ENCODE results near the gene TANC1. TPM values are rescaled to one million over a fixed set of nuclear protein-coding genes. Genes with fewer than 3 reads are reported as not detected.
A peak's percentile ranks its signal among the peaks of the same experiment; 100 is the strongest.

Gene TANC1
- total and polyA plus RNA-seq, 4 donors, result 23.0 to 31.6 (median 25.0) TPM

GRCh38 chr2:159108181-159108893 is 139.9 kb downstream of the TANC1 start:
- peaks cover 3% of the 10 kb centered on the region for H3K4me1 ChIP-seq (ENCODE audit: control insufficient read depth, insufficient read depth, low read length)
- 67% methylated on average over 10 of the region's 12 CpGs for WGBS (ENCODE audit: insufficient coverage)
- no peaks in the 10 kb centered on the region for H3K9me3 ChIP-seq (ENCODE audit: control insufficient read depth, insufficient read depth, low read length)
- H3K27me3 ChIP-seq (ENCODE audit: control insufficient read depth, insufficient read depth, low read length), result no peaks in the 10 kb centered on the region
- no peaks in the 10 kb centered on the region for H3K36me3 ChIP-seq (ENCODE audit: control insufficient read depth, insufficient read depth, low read length)
- no peak overlapping the region for H3K27ac ChIP-seq (ENCODE audit: low read depth, low read length)
- H3K4me3 ChIP-seq (ENCODE audit: low read depth, low read length), result no peak overlapping the region
- DNase-seq (ENCODE audit: low read depth in 4 of 6, low spot score in 6 of 6), result peak in 2 of 6 donors; percentile 69 to 74

DNA sequence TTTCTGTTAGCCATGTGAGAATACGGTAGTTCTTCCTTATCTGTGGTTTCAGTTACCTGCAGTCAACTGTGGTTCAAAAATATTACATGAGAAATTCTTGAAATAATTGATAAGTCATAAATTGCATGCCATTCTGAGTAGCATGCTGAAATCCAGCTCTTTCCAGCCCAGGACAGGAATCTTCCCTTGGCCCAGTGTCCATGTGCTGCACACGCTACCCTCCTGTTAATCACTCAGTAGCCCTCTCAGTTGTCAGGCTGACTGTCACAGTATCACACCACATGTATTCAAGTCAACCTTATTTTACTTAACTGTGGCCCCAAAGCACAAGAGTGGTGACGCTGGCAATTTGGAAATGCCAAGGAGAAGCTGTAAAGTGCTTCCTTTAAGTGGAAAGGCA is 141.1 kb downstream of the TANC1 start:
- 100% methylated on average over 2 of the region's 3 CpGs for WGBS (ENCODE audit: insufficient coverage)
- H3K4me1 ChIP-seq (ENCODE audit: control insufficient read depth, insufficient read depth, low read length), result peaks cover 3% of the 10 kb centered on the region
- H3K4me3 ChIP-seq (ENCODE audit: low read depth, low read length), result no peak overlapping the region
- no peaks in the 10 kb centered on the region for H3K9me3 ChIP-seq (ENCODE audit: control insufficient read depth, insufficient read depth, low read length)
- no peak for DNase-seq (ENCODE audit: low read depth in 4 of 6, low spot score in 6 of 6)
- no peaks in the 10 kb centered on the region for H3K36me3 ChIP-seq (ENCODE audit: control insufficient read depth, insufficient read depth, low read length)
- no peaks in the 10 kb centered on the region for H3K27me3 ChIP-seq (ENCODE audit: control insufficient read depth, insufficient read depth, low read length)
- no peak overlapping the region for H3K27ac ChIP-seq (ENCODE audit: low read depth, low read length)

GRCh38 chr2:159110784-159111183 is 142.3 kb downstream of the TANC1 start:
- Histone ChIP-seq H3K4me3 (ENCODE audit: low read depth, low read length) (no peak overlapping the region), H3K4me1 (ENCODE audit: control insufficient read depth, insufficient read depth, low read length) (peaks cover 3% of the 10 kb centered on the region), H3K9me3 (ENCODE audit: control insufficient read depth, insufficient read depth, low read length) (no peaks in the 10 kb centered on the region), H3K36me3 (ENCODE audit: control insufficient read depth, insufficient read depth, low read length) (no peaks in the 10 kb centered on the region), H3K27ac (ENCODE audit: low read depth, low read length) (no peak overlapping the region), H3K27me3 (ENCODE audit: control insufficient read depth, insufficient read depth, low read length) (no peaks in the 10 kb centered on the region)
- DNase-seq (ENCODE audit: low read depth in 4 of 6, low spot score in 6 of 6), result no peak
- no CpG with 5 or more reads among the region's 2 CpGs for WGBS (ENCODE audit: insufficient coverage)

GRCh38 chr2:159111346-159111927 is 143.0 kb downstream of the TANC1 start:
- H3K27me3 ChIP-seq (ENCODE audit: control insufficient read depth, insufficient read depth, low read length), result no peaks in the 10 kb centered on the region
- peaks cover 3% of the 10 kb centered on the region for H3K4me1 ChIP-seq (ENCODE audit: control insufficient read depth, insufficient read depth, low read length)
- DNase-seq (ENCODE audit: low read depth in 4 of 6, low spot score in 6 of 6), result peak in 1 of 6 donors; percentile 34
- no peak overlapping the region for H3K4me3 ChIP-seq (ENCODE audit: low read depth, low read length)
- H3K27ac ChIP-seq (ENCODE audit: low read depth, low read length), result no peak overlapping the region
- 66% methylated on average over 4 of the region's 8 CpGs for WGBS (ENCODE audit: insufficient coverage)
- H3K36me3 ChIP-seq (ENCODE audit: control insufficient read depth, insufficient read depth, low read length), result no peaks in the 10 kb centered on the region
- H3K9me3 ChIP-seq (ENCODE audit: control insufficient read depth, insufficient read depth, low read length), result no peaks in the 10 kb centered on the region

DNA sequence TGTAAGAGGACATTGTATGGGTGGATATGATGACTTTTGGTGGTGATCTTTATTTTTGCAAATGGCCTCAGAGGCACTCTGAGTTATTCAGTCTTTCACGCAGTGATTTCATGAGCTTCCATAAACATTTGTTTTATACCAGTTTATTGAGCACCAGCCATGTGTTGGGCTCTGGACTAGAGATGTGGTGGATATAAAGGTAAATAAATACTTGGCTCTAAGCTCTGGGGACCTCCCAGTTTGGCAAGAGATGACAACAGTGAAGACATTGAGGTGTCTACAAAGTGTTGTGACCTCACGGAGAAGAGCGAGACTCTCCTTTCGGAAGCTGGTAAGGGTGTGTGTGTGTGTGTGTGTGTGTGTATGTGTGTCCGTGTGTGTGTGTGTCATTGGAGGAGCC is 146.4 kb downstream of the TANC1 start:
- 94% methylated on average over 4 of the region's 5 CpGs for WGBS (ENCODE audit: insufficient coverage)
- Histone ChIP-seq H3K27me3 (ENCODE audit: control insufficient read depth, insufficient read depth, low read length) (no peaks in the 10 kb centered on the region), H3K4me1 (ENCODE audit: control insufficient read depth, insufficient read depth, low read length) (no peaks in the 10 kb centered on the region), H3K4me3 (ENCODE audit: low read depth, low read length) (no peak overlapping the region), H3K27ac (ENCODE audit: low read depth, low read length) (no peak overlapping the region), H3K36me3 (ENCODE audit: control insufficient read depth, insufficient read depth, low read length) (no peaks in the 10 kb centered on the region), H3K9me3 (ENCODE audit: control insufficient read depth, insufficient read depth, low read length) (peaks cover 2% of the 10 kb centered on the region)
- DNase-seq (ENCODE audit: low read depth in 4 of 6, low spot score in 6 of 6), result no peak

DNA sequence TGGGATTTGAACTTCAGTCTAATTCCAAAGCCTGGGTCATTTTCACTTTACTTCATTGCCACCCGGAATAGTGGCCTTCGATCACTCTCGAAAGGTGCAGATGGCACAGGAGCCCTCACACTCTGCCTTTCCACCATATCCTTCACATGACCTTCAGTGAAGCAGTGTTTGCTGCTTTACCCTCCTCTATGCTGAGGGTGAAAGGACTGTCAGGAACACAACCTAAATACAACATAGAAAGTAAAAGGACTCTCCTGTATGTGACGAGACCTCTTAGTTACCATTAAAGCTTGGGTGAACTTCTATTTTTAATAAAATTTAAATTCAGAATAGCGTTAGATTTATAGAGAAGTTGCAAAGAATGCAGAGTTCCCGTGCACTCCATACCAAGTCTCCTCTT is 148.5 kb downstream of the TANC1 start:
- Histone ChIP-seq H3K27me3 (ENCODE audit: control insufficient read depth, insufficient read depth, low read length) (no peaks in the 10 kb centered on the region), H3K4me1 (ENCODE audit: control insufficient read depth, insufficient read depth, low read length) (no peaks in the 10 kb centered on the region), H3K9me3 (ENCODE audit: control insufficient read depth, insufficient read depth, low read length) (peaks cover 2% of the 10 kb centered on the region), H3K4me3 (ENCODE audit: low read depth, low read length) (no peak overlapping the region), H3K36me3 (ENCODE audit: control insufficient read depth, insufficient read depth, low read length) (no peaks in the 10 kb centered on the region), H3K27ac (ENCODE audit: low read depth, low read length) (no peak overlapping the region)
- 100% methylated on average over 2 of the region's 6 CpGs for WGBS (ENCODE audit: insufficient coverage)
- no peak for DNase-seq (ENCODE audit: low read depth in 4 of 6, low spot score in 6 of 6)

DNA sequence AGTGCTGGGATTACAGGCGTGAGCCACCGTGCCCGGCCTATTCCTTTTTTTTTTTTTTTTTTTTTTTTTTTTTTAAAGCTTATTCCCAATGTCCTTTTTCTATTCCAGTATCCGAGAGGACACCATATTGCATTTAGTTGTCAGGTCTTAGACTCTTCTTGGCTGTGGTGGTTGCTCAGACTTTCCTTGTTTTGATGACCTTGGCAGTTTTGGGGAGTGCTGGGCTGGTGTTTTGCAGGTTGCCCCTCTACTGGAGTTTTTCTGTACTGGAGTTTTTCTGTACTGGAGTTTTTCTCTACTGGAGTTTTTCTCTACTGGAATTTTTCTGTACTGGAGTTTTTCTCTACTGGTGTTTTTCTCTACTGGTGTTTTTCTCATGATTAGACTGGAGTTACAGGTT is 149.2 kb downstream of the TANC1 start:
- no peak for DNase-seq (ENCODE audit: low read depth in 4 of 6, low spot score in 6 of 6)
- WGBS (ENCODE audit: insufficient coverage), result 80% methylated on average over 3 of the region's 4 CpGs

DNA sequence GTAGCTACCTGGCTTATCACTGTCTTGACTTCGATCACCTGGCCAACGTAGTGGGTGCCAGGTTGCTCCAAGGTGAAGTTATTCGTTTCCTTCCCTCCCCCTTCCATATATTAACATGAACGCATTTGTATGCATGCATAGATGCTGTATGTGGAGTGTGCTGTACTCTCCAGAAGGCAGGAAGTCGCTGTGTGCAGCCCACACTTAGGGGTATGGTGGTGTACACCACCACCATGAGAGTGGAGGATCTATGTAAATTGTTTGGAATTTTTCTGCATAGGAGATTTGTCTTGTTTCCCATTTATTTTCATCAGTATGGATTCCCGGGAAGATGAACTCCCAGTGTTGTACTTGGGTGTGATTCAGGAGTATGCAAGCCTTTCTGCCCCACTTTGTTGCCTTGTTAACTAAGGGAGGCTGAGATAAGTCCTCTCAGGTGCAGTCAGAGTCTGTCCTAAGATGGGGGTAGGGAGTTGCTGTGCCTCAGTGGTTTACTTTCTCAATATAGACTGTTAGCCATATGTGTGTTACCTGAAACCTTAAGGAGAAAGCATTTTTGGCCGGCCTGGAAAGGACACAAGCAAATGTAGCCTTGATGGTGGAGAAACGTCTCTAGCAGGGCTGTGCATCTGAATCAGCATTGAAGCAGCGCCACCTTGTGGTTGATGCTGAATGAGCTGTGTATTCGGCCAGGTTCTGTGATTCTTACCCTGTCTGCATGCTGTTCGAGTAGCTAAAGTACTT is 149.8 kb downstream of the TANC1 start:
- H3K9me3 ChIP-seq (ENCODE audit: control insufficient read depth, insufficient read depth, low read length), result peaks cover 2% of the 10 kb centered on the region
- no peak overlapping the region for H3K27ac ChIP-seq (ENCODE audit: low read depth, low read length)
- no peaks in the 10 kb centered on the region for H3K4me1 ChIP-seq (ENCODE audit: control insufficient read depth, insufficient read depth, low read length)
- 33% methylated on average over 3 of the region's 11 CpGs for WGBS (ENCODE audit: insufficient coverage)
- H3K27me3 ChIP-seq (ENCODE audit: control insufficient read depth, insufficient read depth, low read length), result no peaks in the 10 kb centered on the region
- H3K4me3 ChIP-seq (ENCODE audit: low read depth, low read length), result no peak overlapping the region
- peak; percentile 79 to 96 (median 88) for DNase-seq (ENCODE audit: low read depth in 4 of 6, low spot score in 6 of 6)
- H3K36me3 ChIP-seq (ENCODE audit: control insufficient read depth, insufficient read depth, low read length), result no peaks in the 10 kb centered on the region

More for the DNA sequence above, 149.2 kb downstream of the TANC1 start:
- Histone ChIP-seq H3K27ac (ENCODE audit: low read depth, low read length) (no peak overlapping the region), H3K4me3 (ENCODE audit: low read depth, low read length) (no peak overlapping the region), H3K27me3 (ENCODE audit: control insufficient read depth, insufficient read depth, low read length) (no peaks in the 10 kb centered on the region), H3K4me1 (ENCODE audit: control insufficient read depth, insufficient read depth, low read length) (no peaks in the 10 kb centered on the region), H3K9me3 (ENCODE audit: control insufficient read depth, insufficient read depth, low read length) (peaks cover 2% of the 10 kb centered on the region), H3K36me3 (ENCODE audit: control insufficient read depth, insufficient read depth, low read length) (no peaks in the 10 kb centered on the region)

GRCh38 chr2:159118859-159119500 is 150.5 kb downstream of the TANC1 start:
- H3K4me1 ChIP-seq (ENCODE audit: control insufficient read depth, insufficient read depth, low read length), result no peaks in the 10 kb centered on the region
- H3K36me3 ChIP-seq (ENCODE audit: control insufficient read depth, insufficient read depth, low read length), result no peaks in the 10 kb centered on the region
- no peak for DNase-seq (ENCODE audit: low read depth in 4 of 6, low spot score in 6 of 6)
- no peak overlapping the region for H3K4me3 ChIP-seq (ENCODE audit: low read depth, low read length)
- H3K27me3 ChIP-seq (ENCODE audit: control insufficient read depth, insufficient read depth, low read length), result no peaks in the 10 kb centered on the region
- H3K9me3 ChIP-seq (ENCODE audit: control insufficient read depth, insufficient read depth, low read length), result peaks cover 2% of the 10 kb centered on the region
- no peak overlapping the region for H3K27ac ChIP-seq (ENCODE audit: low read depth, low read length)
- no CpG with 5 or more reads among the region's 2 CpGs for WGBS (ENCODE audit: insufficient coverage)
